ENCODE data around the gene TEX44.
A peak's percentile ranks its signal among the peaks of the same experiment; 100 is the strongest.

Gene TEX44

DNA sequence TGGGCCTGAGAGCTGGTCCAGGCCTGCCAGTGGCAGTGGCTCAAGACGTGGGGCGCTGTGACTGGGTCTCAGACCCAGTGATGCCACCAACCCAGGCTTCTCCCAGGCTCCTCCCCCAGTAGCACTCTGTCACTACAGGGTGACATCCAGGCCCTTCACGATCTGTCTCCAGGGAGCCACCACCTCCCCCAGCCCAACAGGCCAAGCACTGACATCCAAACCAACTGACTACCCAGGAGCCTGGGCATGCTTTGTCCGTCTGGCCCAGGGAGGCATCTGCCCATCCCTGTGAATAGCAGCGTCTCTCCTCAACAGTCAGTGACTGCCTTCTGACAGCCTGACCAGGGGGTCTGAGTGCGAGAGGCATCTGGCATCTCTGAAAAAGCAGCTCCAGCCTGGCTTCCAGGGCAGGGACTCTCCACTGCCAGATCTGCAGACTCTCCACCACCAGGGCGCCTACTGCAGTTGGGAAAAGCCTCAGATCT, 13.0 kb downstream of the TEX44 start:
- DNase-seq = no peak

DNA sequence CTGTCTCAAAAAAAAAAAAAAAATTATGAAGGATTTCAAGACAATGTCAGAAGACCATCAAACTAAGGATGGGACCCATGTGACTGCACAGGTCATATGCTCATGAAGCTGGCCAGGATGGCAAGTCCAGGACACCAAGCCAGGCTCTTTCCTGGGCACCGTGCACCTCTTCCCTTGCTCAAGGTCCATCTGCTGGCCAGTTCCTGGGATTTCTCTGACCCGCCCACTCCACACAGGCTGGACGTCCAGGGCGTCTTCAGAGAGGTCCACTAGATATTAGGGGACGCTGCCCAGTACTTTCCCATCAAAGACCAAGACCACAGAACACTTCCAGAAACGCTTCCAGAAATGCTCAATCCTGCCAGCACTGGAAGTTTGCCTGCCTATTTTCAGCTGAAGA, 14.3 kb downstream of the TEX44 start:
- DNase-seq = no peak

DNA sequence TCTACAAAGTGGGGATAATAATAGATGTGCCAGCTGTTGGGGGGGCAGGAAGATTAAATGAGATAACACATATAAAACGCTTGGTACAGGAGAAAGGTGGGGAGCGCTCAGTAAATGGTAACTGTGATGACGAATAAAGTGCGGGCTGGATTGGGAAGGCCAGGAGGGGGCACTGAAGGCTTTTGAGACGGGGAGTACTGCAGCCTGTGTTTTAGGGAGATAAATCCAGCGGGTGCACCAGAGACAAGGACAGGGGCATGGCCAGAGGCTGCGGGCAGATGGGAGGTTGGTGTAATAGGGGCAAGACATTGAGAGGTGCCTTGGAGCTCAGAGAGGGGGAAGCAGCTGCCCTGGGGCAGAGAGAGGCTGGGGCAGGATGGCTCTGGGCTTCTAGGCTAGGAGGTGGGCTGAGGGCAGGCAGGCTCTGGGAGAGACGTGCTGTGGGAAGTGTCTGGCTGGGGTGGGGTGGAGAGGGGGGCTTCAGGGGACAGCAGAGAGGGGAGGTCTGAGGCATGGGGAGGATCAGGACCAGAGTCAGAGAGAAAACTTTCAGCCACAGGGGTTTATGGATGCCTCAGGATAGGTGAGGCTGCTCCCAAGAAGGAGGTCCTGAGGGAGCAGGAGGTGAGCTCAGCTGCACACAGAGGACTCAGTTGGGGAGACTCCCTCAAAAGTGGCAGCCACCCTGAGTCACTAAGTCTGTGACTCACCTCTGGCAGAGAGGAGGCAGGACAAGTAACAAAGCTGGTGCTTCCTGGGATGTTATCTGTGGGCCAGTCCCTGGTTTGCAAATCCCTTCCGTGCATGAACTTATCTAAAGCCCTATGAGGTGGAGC, 18.8 kb downstream of the TEX44 start:
- DNase-seq = peak; percentile 56

DNA sequence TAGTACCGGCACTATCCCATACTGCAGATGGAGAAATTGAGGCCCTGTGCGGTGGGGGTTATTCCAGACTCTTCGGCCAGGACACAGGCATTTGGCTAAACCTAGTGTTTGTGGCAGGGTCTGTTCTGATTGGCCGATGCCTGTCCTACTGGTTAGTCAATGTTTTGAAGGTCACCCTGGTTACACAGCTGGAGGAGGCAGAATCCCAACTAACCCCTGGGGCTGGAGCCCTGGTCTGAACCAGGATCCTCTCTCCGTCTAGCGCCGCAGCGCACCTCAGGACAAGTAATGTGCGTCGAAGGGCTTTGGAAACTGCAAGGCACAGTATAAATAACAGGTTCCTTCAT, 19.4 kb downstream of the TEX44 start:
- DNase-seq = no peak

DNA sequence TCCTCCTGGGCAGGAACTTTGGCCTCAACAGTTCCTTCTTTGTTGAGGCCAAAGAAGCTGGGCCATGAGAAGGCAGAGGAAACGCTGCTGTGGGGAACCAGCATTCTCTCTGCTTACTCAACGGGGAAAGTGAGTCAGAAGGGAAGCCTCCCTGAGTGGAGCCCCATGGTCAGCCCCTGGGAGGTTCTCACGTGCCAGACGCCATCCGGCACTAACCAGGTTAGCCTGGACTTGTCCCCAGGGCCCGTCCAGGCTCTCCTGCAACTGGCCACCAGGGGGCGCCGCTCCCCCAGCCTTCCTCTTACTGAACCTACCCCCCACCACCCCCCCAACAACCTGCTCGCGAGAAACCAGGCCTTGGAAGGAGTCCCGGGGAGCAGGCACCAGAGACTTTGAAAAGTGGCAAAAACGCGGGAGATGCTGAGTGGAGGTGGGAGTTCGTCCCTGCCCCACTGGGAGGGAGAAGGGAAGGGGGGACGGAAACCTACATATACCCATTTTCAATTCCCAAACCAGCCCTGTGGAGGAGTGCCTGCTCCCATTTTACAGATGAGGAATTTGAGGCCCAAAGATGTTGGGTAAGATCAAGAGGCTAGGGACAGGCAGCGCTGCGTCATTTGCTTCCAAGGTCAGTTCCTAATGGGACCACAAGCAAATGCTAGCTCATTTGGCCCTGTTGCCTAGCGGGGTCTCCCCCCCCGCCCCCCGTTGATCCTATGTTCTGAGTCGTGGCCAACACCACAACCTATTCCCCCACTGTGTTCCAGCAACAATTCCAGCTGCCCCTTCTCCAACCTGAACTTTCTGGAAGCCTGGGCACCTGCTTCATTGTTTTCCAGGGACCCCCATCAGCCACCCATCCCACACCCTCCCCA, 20.0 kb downstream of the TEX44 start:
- DNase-seq = peak; percentile 90

DNA sequence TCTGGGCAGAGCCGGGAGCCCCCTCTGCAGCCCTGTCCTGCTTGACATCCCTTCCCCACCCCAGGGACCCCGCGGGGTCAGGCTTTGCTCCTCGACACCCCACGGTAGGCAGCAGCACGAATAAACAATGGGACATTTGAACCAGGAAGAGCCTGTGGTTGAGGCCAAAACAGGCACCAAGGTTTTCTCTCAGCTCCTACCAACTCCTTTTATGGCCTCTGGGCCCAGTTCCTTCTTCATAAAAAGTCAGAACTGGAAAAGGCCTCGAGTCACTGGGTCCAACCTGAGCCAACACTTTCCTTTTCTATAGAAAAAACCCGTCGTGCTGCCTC, 20.6 kb downstream of the TEX44 start:
- peak; percentile 13 for DNase-seq

DNA sequence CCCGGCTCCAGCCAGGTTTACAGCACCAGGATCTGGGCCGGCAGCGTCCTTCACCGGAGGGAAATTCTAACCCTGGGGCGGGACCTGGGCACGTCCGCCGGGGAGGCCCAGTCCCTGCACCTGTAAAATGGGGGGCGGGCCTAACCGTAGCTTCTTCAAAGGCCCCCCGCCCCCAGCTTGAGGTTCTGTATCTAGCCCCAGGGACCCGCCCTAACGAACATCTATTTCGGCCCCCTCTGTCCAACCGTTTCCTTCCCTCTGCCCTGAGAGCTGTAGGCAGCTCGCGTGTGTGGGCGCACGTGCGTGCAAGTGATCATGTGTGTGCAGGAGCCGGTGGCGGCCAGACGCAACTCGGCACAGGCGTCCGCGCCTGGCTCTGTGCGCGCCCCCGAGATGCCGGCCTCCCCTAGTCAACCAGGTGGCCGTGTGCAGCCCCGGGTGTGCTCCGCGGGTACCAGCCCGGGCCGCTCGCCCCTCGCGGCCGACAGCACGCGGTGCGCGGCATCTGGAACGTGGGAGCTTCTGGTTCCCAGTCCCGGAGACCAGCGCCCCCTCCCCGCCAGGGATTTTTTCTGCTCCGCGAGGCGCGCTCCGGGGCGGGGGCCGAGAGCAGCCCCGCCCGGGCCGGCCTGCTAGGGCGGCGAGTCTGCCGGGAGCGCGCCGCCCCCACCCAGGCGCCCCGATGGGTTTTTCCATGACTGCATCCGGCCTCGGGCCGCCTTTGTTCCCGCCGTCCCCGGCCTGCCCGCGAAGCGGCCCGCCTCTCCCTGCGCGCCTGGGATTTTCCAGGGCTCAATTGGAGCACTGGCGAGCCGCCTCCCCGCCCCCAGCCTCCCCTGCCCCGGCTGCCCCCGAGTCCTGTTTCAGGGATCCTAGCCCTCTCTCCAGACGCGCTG, 21.2 kb downstream of the TEX44 start:
- DNase-seq = peak; percentile 79

DNA sequence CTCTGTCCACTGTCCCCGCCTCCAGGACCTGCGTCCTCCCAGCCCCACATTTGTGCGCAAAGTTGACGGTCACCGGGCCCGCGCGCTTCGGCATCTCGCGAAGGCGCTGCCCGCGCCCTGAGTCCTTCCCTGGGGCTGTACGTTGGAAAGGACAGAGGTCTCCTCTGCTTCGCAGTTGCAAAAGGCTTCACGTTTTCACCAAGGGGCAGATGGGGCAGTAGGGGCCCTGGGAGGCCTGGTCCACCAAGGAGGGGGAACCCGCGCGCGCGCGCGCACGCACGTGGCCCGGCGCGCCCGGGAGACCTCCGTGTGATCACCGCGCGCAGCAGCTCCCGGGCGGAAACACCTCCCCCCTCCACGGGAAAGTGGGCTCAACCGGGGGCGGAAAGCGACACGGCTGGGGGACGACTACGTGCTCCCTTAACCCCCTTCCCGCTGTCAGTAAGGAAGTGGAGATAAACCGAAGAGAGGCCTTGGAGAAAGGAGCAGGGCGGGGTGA, 21.9 kb downstream of the TEX44 start:
- DNase-seq = peak; percentile 24

DNA sequence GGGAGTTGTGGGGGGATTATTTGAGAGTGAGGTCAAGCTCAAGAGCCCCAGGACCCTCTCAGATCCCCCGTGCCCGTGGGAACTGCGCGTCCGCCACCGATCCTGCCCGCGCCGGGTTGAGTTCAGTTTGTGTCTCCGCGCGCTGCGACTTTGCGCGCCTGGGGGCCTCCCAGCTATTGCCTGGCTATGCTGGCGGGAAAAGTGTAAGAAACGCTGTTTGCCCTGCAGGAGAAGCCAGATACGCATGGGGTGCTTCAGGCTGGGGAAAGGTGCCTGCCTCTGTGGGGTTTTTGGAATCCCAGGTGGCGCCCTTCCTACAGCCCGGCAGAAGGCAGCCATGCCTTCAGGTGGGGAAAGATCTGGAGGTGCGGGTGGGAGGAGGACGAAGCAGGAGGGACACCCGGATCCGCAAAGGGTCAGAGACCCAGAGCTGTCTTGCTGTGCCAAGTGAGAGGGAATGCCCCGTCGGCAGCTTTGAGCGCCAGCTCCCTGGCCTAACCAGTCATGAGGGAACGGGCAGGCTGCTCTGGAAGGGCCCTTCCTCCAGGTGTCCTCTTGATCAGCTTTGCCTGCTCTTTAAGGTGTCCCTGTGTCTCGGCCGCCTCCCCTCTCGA, 22.5 kb downstream of the TEX44 start:
- no peak for DNase-seq

DNA sequence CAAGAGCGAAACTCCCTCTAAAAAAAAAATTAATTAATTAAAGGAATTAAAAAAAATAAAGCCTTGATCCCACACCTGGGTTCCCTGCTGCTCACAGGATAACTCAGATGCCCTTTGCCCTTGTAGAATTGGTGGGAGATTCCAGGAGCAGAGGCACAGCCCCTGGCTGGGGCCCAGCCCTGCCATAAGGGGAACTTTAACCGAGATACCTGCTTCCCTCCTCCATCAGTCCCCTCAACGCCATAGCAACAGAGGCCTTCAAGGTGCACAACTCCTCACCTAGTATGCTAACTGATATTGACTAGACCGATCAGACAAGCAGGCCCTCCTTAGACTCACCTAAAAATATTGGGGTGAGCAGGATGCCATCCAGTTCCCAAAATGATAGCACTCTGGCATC, 23.6 kb downstream of the TEX44 start:
- DNase-seq = no peak

DNA sequence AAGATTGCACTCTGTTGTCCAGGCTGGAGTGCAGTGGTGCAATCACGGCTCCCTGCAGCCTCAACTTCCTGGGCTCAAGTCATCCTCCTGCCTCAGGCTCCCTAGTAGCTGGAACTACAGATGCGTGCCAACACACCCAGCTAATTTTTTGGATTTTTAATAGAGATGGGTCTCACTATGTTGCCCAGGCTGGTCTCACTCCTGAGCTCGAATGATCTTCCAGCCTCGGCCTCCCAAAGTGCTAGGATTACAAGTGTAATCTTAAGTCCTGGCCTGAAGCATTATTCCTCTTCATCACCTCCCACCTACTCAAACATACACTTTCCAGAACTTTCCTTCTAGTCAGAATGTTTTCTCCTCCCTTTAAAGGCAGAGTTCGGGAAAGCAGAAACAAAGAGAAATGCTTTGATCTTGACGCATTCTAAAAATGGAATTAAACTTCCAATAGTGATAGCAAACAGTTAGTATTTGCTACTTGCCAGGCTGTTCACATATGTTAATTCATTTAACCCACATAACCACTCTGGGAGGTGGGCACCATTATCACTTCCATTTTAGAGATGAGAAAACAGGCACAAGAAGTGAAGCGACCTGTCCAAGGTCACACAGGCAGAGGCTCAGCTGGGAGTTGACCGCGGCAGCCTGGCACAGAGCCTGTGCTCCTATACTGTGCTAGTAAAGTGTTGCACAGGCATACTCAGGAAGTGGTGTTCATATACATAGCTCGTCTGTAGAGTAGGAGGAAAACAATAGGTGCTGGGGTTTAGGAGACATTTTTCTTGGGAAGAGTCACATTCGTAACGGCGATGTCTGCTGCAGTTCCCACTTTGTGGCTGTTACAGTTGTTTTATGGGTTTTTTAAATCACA, 24.6 kb downstream of the TEX44 start:
- DNase-seq = peak; percentile 52

DNA sequence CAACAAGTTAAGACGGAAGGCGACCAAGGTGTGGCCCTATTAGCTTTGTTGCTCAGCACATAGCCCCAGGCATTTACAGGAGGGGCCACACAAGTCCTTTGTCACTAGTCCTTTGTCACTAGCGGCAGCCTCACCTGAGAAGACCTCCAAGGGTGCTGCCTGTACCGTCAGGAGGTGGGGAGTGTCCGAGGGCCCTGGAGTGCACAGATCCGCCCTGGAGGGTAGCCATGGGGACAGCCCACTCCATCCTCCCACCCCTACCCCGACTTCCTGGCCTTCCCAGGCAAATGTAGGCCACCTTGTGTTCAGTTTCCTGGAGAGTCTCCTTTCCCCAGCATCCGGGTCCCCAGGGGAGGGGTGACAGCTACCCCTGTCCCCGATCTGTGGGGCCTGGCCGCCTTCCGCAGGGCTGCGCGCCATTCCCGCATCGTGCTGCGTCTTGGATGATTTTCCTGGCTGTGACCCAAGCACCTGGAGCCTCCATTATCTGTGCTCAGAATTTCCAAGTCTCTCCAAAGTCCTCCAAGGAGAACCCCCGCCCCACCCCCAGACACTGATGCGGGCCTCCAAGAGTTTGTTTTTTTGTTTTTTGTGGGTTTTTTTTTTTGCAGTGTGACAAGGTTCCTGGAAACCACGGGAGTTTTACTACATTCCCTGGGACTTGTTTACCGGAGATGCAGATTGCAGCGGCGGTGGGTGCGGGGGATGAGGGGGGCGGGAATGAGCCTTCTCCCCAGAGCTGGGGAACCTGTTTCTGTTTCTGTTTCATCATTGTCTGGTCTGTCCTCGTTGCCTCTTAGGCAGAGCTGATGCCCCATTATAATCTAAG, 28.6 kb downstream of the TEX44 start:
- DNase-seq = no peak

DNA sequence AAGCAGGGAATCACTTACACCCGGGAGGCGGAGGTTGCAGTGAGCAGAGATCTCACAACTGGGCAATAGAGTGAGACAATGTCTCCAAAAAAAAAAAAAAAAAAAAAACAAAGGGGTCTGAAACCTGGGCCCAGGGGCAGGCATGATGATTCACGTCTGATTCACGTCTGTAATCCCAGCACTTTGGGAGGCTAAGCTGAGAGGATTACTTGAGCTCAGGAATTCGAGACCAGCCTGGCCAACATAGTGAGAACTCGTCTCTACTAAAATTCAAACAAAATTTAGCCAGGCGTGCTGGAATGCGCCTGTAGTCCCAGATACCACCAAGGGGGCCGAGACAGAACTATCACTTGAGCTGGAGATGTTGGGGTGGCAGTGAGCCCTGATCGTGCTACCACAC, 30.3 kb downstream of the TEX44 start:
- DNase-seq = no peak

DNA sequence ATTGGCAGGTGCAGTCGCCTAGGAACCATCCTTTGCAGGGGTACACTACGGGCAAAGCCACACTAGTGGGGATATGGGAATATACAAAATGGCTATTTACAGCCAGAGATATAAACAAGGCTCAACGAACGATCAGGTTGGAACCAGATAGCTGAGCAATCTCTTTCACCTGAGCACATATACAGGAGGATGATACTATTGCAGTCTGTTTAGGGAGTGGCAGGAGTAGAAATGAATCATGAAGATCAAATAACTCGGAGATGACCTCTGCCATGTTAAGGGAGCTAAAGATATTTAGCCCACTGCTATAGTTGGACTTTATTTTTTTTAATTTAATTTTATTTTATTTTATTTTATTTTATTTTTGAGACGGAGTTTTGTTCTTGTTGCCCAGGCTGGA, 33.8 kb downstream of the TEX44 start:
- DNase-seq = no peak

DNA sequence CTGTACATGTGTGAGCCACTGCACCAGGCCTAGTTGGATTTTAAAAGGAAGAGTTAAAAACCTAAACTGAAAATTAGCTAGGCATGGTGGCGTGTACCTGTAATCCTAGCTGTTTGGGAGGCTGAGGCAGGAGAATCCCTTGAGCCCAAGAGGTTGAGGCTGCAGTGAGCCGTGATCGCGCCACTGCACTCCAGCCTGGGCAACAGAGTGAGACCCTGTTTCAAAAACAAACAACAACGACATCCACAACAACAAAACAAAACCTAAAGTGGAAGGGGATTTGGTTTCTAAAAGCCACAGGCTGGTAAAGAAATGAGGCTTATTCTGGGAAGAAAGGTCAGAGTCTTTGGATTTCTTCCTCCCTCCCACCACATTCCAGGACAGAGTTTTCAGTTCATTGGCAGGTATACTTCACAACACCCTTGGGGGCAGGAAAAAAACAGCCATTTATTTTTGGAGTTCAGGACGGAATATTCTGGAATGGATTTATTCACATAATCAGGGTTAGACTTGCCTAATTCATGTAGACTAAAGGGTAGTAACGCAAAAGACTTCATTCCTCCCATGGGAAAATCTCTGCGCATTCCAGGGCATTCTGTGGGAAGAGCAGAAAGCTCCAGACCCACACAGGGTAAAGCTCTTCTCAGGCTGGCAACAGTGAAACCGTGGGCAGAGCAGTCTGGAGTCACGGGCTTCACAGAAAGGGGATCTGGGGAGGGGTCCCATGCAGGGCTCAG, 34.9 kb downstream of the TEX44 start:
- peak; percentile 31 for DNase-seq

DNA sequence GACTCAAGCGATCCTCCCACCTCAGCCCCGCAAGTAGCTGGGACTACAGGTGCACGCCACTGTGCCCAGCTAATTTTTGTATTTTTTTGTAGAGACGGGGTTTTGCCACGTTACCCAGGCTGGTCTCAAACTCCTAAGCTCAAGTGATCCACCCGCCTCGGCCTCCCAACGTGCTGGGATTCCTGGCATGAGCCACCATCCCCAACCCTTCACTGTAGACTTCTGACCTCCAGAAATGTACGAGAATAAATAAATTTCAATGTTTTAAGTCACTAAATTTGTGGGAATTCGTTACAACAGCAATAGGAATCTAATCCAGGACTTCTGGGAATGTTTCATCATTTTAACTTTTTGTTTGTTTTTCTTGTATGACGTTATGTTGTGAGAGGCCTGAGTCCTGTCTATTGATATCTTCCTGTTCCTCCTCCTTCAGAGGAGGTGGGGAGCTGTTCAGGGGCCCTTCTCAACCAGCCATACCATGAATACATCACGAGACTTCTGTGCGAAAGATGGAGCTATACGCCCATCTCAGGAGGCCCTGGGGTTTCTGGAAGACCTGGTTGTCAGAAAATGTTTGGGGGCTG, 40.0 kb downstream of the TEX44 start:
- DNase-seq = peak; percentile 49

DNA sequence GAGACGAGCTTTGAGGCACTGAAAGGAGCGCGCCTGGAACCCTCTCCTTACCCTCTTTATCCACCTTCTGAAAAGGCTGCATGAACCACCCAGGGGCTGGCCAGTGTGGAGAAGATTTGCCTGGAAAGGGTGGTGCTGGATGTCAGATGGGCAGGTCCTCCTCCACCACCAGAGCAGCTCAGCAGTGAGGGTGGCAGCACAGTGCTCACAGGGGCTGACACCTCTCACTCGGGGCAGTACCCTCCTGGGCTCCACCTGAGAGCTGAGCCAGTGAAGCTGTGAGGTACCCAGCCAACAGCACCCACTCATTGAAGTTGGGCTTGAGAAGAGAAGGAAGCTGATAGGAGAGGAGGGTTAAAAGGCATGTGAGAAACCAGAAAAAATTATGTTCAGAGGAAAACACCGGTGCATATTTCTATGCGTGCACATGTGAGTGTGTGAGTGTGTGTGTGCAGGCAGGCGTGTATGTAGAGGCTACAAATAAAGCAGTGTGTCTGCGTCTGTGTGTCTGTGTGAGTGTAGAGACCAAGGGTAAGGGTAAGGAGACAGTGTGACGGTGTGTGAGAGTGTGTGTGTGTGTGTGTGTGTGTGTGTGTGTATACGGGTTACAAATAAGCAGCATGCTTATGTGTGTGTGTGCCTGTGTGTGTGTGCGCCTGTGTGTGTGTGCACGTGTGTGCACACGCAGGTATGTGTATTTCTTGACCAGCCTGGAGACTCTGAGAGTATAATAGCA, 40.7 kb downstream of the TEX44 start:
- no peak for DNase-seq

DNA sequence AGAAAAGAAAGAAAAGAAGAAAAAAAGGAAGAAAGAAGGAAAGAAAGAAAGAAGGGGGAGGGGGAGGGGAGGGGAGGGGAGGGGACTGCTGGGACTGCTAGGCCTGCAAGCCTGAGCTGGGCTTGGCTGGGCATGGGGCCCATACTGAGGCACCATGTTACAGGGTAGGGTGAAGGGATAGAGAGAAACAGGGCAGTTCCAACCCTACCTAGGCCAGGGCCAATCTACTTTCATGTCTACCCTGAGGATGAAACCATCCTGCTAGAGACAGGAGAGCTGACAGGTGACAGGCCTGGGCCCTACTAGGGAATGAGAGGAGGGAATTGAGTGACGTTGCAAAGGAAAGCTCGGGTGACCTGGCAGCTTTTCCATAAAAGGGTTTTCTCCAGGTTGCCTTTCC, 41.7 kb downstream of the TEX44 start:
- DNase-seq = no peak
